Spinal cord (tissue), 10 donors: ENCODE measurements around the gene CACNA2D2. TPM values are rescaled to one million over a fixed set of nuclear protein-coding genes. Genes with fewer than 3 reads are reported as not detected.

Experiments used
- DNase-seq, 6 donors: peaks; one replicate each; pipeline versions ENCODE4 v3.0.0 to v3.0.0-alpha.2; 2013 to 2015; ENCODE audit warnings: low spot score in 6 of 6, low read depth in 4 of 6
- H3K27ac ChIP-seq: one replicate; pipeline ENCODE4 v1.5.1; 2013; ENCODE audit warnings: low read depth, low read length, control low read depth
- H3K27me3 ChIP-seq: one replicate; pipeline ENCODE4 v1.6.1; 2013; ENCODE audit warnings: low read length; ENCODE audit not compliant: control insufficient read depth, insufficient read depth
- H3K36me3 ChIP-seq: one replicate; pipeline ENCODE4 v1.6.1; 2013; ENCODE audit warnings: low read length; ENCODE audit not compliant: control insufficient read depth, insufficient read depth
- H3K4me1 ChIP-seq: one replicate; pipeline ENCODE4 v1.6.1; 2013; ENCODE audit warnings: low read length; ENCODE audit not compliant: control insufficient read depth, insufficient read depth
- H3K4me3 ChIP-seq: one replicate; pipeline ENCODE4 v1.5.1; 2013; ENCODE audit warnings: low read depth, low read length, control low read depth
- H3K9me3 ChIP-seq: one replicate; pipeline ENCODE4 v1.6.1; 2013; ENCODE audit warnings: low read length; ENCODE audit not compliant: control insufficient read depth, insufficient read depth
- WGBS: methylation state at CpG from one replicate; pipeline ENCODE4 v1.1.5; 2013; ENCODE audit warnings: missing lambda C conversion rate; ENCODE audit not compliant: insufficient coverage; 5-methylcytosine and 5-hydroxymethylcytosine counted together
- long read RNA-seq, 4 donors: transcript quantifications; one replicate each; lab custom pipeline, GENCODE V29; 2026
- polyA plus RNA-seq, 2 donors: library from polyadenylated mRNA; unstranded; fragments of 120-200 nt; gene quantifications; one replicate each; pipeline ENCODE4 v1.2.1, GENCODE V29; 2013; ENCODE audit not compliant: insufficient read length in 2 of 2
- total RNA-seq, 2 donors: library from RNA; depleted of rRNA in 1 of 2; stranded (reverse); fragments of 120-200 nt in 1 of 2; fragments of >200 nt in 1 of 2; gene quantifications; one replicate each; pipeline versions ENCODE4 v1.2.3 to v1.2.4, GENCODE V29; 2013 to 2014
- donor health status: healthy.

CACNA2D2 gene
- total RNA-seq (10 to 100 TPM; 11.6 to 27.0 TPM), polyA plus RNA-seq (10 to 100 TPM; 49.6 to 59.2 TPM)
- long read RNA-seq, donor 1, full-length matches to known transcripts: 3 of 3 reads
- long read RNA-seq, donor 1, partial matches to known transcripts: 0 of 3 reads
- long read RNA-seq, donor 1, other reads (novel, unspliced or antisense): 0 of 3 reads
- long read RNA-seq, donor 2: 0 reads
- long read RNA-seq, donor 3: 0 reads
- long read RNA-seq, donor 4: 0 reads

DNA sequence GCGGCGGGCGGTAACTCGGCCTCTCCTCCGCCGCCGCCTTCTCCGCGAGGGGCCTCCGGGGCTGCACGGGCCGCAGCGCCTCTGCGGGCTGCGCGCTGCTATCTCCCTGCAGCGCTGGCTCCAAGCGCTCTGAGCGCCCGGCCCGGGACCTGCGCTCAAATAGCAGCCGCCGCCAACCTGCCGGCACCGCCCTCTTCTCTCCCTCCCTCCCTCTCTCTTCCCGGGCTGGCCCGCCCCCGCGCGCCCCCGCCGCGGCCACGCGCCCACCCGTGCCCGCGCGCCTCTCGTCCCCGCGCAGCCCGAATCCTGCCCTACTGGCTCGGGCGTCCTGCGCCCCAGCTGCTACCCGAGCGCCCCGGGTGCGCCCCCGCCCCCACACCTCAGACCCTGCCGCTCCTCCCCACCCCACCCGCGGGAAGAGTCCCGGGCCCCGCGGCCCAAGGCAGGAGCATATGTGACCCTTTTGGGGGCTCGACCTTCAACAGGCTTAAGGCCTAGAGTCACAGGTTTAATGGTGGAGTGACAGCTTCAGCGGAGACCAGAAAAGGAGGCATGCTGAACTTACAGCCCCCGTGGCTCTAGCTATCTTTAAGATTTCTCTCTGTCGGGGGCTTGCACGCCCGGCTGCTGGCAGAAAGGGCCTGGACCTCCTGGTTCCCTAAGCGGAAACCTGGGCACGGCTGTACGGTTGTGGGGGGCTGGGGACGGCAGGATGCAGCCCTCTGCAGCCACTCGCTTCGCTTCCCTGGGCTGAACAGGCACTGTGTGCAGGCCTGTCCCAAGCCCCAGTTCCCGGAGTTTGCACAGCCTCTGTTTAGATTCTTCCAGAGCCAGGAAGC lies at the start of gene CACNA2D2:
CACNA2D2 (minus strand) TSS at position 131 of the 839 bp plus-strand sequence. CDS start 211 bp downstream, outside the sequence.
- H3K27ac ChIP-seq: no peak within 1 kb of the TSS
- DNase-seq: peak in 5 of 6 donors; percentile 47 to 92 (median 54)
- H3K4me1 ChIP-seq: peaks cover 32% of the 10 kb centered on the region
- peak within 1 kb of the TSS; percentile 43 for H3K4me3 ChIP-seq
- WGBS: 8% methylated on average over 62 of the region's 71 CpGs
- H3K27me3 ChIP-seq: peaks cover 5% of the 10 kb centered on the region
- H3K9me3 ChIP-seq: no peaks in the 10 kb centered on the region
- peaks cover 2% of the 10 kb centered on the region for H3K36me3 ChIP-seq

DNA sequence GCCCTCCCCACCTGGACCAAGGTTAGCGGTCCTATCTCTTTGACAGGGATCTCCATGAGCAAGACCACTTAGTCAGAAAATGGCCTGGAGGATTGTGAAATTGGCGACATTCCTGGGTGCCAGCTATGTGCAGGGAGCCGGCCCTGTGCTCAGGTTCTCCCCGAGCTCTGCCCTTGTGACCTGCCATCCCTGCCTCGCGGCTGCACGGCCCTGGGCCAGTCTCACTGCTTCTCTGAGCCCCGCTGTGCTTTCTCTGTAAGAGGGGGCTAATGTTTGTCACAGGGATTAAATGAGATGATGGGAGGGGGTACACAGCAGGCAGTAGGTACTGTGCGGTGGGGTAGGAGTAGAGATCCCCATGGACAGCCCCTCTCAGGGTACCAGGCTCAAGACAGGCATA lies 49.2 kb upstream of the CACNA2D2 start:
- Histone ChIP-seq H3K4me1 (peaks cover 3% of the 10 kb centered on the region), H3K27me3 (no peaks in the 10 kb centered on the region), H3K36me3 (no peaks in the 10 kb centered on the region), H3K4me3 (no peak overlapping the region), H3K27ac (no peak overlapping the region), H3K9me3 (no peaks in the 10 kb centered on the region)
- DNase-seq: no peak
- WGBS: 84% methylated on average over 9 of the region's 9 CpGs

DNA sequence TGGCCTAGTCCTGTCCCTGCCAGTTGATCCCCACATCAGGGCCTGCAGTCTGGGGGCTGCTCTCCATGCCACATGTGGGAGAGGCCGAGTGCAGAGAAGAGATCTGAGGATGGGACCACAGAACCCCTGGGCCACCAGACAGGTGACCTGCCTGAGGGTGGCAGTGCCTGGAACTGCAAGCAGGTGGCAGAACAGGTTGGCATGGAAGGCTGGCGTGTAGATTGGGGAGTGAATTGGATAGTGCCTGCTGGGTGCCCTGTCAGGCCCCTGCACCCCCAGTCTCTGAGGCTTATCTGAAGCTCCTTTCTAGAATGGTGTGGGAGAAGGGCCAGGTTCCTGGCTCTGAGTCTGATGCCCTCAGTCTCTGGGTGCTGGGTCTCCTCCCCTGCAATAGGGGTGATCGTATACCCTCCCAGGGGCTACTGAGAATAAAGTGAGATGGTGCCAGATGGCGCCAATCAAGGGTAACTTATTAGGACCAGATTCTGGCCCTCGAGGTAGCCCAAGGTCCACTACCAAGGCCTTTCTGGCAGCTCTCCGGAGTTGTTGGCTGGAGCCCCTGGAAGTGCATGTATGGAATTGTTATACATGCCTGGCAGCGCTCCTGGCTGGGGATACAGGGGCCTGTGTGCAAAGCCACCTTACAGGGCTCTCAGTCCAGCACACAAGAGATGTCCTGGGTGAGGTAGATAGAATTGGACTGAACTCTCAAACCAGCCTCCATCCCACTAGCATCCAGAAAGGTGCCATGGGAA lies 48.4 kb upstream of the CACNA2D2 start:
- Histone ChIP-seq H3K36me3 (no peaks in the 10 kb centered on the region), H3K4me3 (no peak overlapping the region), H3K27me3 (no peaks in the 10 kb centered on the region), H3K27ac (no peak overlapping the region), H3K9me3 (no peaks in the 10 kb centered on the region), H3K4me1 (peaks cover 3% of the 10 kb centered on the region)
- 73% methylated on average over 4 of the region's 7 CpGs for WGBS
- no peak for DNase-seq

DNA sequence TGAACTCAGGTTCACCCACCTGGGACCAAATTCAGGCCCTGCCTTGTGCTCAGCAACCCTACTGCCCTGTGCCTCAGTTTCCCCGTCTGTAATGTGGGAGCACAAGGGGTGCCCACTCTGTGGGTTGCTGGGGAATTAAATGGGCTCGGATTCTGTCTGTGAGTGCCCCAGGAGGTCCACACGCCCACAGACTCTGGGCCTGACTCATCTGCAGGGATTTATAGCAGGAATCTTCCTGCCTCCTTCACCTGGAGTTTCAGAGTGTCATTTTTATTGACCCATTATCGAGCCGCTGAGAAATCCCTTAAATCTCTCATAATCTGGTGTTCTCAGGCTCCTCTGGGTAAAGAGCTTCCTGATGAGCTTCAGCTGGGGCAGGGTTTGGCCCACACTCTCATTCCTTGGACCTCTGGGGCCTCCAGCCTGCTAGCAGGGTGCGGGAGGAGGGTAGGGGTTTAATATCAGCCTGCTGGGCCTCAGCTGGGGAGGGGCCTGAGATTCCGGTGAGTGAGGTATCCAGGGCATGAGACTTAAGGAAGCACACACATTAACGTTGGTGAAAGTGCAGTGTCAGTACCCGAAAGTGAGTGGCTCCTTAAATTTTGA lies 47.7 kb upstream of the CACNA2D2 start:
- Histone ChIP-seq H3K27ac (no peak overlapping the region), H3K36me3 (no peaks in the 10 kb centered on the region), H3K9me3 (no peaks in the 10 kb centered on the region), H3K27me3 (no peaks in the 10 kb centered on the region), H3K4me3 (no peak overlapping the region), H3K4me1 (peaks cover under 1% of the 10 kb centered on the region)
- no peak for DNase-seq
- 50% methylated on average over 9 of the region's 9 CpGs for WGBS

- Histone ChIP-seq H3K36me3 (no peaks in the 10 kb centered on the region), H3K9me3 (no peaks in the 10 kb centered on the region), H3K27me3 (no peaks in the 10 kb centered on the region), H3K4me3 (no peak overlapping the region), H3K27ac (no peak overlapping the region), H3K4me1 (no peaks in the 10 kb centered on the region)
- 64% methylated on average over 8 of the region's 13 CpGs for whole genome bisulfite sequencing
- DNase-seq: peak in 4 of 6 donors; percentile 54 to 92 (median 70)
Observed at GRCh38 chr3:50550079-50550736, 46.8 kb upstream of the CACNA2D2 start.

DNA sequence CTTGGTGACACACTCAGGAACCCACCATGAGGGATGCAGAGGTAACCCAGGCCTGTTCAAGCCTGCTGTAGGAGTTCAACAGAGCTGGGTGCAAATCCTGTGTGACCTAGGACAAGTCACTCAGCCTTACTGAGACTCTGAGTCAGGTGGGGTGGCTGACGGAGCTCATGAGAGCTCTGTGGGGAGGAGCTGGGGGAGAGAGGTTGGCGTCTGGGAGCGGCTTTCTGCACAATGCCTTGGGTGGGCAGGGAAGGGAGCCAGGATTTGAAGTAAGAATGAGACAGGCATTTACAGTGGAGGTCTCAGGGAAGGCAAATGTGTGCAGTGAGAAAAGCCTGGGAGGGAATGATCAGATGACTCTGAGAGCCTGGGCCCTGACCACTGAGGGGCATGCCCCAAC lies 45.8 kb upstream of the CACNA2D2 start:
- Histone ChIP-seq H3K27me3 (no peaks in the 10 kb centered on the region), H3K4me3 (no peak overlapping the region), H3K36me3 (no peaks in the 10 kb centered on the region), H3K27ac (no peak overlapping the region), H3K9me3 (no peaks in the 10 kb centered on the region), H3K4me1 (no peaks in the 10 kb centered on the region)
- WGBS: 56% methylated on average over 3 of the region's 3 CpGs
- no peak for DNase-seq

- Histone ChIP-seq H3K9me3 (no peaks in the 10 kb centered on the region), H3K27me3 (no peaks in the 10 kb centered on the region), H3K36me3 (no peaks in the 10 kb centered on the region), H3K4me3 (no peak overlapping the region), H3K27ac (no peak overlapping the region), H3K4me1 (peaks cover 9% of the 10 kb centered on the region)
- 78% methylated on average over 1 of the region's 1 CpG for WGBS
- DNase-seq: no peak
Observed at GRCh38 chr3:50545781-50546180, 42.3 kb upstream of the CACNA2D2 start.

GRCh38 chr3:50542177-50543034 lies 39.0 kb upstream of the CACNA2D2 start:
- Histone ChIP-seq H3K27me3 (no peaks in the 10 kb centered on the region), H3K4me3 (no peak overlapping the region), H3K4me1 (peaks cover 22% of the 10 kb centered on the region), H3K36me3 (no peaks in the 10 kb centered on the region), H3K27ac (no peak overlapping the region), H3K9me3 (no peaks in the 10 kb centered on the region)
- WGBS: no CpG with 5 or more reads among the region's 2 CpGs
- DNase-seq: peak; percentile 38 to 95 (median 66)
